GM19463 (cell line): ENCODE data around the gene BSND.

Source experiments
- ATAC-seq: cut with Tn5 transposase; IDR thresholded peaks from one replicate; pipeline ENCODE4 v1.9.1; 2021; ENCODE audit warnings: mild to moderate bottlenecking, moderate library complexity; ENCODE audit not compliant: unreplicated experiment

The BSND gene

DNA sequence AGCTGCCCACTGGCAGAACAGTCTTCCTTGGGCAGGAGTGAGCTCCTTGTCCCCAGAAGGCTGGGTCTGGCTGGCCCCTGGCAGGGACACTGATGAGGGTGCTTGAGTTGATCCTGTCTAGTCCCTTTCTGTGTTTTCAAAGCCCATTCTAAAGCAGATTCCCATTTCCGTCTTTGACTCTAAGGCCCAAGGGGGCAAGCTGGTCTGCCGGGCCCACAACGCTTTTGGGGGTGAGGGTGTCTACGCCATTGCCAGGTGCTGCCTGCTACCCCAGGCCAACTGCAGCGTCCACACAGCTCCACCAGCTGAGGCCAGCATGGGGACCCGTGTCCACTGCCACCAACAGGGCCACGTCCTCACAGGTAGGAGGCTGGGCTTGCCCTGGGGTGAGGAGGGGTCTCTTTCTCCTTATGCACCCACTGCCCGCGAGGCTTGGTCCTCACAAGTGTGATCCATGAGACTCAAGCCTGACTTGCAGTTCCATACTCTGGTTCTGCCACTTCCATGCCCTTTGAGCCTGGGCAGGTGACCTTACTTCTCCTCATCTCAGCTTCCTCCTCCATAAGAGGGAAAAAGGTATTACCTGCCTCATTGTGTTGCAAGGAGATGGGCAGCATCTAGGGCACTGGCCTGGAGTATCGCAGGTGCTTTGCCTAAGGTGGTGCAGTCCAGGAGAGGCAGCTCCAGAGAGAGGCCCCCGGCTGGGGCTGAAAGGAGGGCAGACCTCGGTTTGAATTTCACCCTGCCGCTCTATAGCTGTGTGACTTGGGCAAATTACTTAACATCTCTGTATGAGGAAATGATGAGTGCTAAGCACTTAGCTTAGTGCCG is 60.8 kb downstream of the BSND start:
- no peak for ATAC-seq

DNA sequence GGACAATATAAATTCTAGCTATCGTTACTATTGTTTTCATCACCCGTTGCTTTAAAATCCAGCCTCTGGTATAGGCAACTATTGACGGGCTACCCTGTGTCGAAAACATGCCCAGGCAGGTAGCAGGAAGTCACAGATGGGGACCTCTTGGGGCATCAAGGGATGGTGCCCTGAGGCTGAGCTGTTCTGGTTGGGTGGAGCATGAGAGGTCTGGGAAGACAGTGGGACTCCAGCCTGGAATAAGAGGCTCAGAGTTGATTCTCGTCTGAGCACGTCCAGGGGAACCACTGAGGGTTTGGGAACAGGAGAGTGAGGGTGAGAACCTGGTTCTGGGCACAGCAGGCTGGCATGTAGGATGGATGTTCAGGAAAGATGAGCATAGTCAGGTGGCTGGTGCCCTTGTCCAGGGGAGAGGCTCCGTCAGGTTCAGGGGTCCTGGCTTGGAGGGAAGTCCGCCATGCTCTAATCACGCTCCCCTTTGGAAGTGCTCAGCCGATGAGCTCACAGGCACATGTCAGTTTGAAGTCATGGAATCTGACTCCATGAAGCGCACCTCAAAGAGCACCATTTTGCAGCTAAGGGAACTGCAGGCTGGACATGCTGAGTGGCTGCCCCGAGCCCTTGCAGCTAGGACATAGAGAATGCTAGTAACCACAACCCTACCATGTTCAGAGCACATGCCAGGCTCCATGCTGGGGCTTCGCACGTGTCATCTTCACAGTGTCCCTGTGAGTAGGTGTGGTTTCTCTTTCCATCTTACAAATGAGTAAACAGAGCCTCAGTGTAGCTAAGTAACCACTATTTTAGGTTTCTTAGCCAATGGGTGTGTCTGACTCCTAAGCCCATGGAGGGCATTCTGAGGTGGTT is 61.6 kb downstream of the BSND start:
- peak; percentile 68 for ATAC-seq

DNA sequence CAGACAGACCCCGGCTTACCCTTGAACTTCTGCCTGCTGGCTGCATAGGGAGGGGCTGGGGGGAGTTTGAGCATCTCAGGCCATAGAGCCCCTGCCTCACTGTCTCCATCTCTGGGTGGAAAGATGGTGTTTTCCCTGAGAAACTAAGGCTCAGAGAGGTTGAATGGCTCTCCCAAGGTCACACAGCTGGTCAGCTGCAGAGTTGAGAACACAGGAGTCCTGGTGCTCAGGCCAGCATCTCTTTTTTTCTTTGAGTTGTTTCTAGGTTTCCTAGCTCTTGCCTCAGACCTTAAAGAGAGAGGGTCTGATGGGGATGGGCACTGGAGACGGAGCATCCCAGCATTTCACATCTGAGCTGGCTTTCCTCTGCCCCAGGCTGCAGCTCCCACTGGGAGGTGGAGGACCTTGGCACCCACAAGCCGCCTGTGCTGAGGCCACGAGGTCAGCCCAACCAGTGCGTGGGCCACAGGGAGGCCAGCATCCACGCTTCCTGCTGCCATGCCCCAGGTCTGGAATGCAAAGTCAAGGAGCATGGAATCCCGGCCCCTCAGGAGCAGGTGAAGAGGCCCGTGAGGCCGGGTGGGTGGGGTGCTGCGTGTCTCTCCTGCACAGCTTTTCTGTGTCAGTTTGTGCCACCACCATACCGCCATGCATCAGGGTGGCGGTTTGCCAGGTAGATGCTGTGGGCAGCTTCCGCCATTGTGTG is 62.4 kb downstream of the BSND start:
- no peak for ATAC-seq
